ENCODE results near the gene ITPR3.

Gene ITPR3

DNA sequence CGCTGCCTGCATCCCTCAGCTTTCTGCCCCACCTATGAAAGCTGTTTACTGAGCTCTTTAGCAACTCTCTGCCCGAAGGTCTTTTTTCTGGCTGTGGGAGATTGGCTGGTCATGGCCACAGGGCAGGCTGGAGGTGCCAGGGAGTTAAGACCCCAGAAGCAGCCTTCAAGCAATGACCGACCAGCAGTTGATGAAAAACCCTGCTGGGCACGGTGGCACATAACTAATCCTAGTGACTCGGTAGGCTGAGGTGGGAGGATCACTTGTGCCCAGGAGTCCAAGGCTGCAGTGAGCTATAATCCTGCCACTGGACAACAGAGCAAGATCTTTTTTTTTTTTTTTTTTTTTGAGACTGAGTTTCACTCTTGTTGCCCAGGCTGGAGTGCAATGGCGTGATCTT, 20.4 kb upstream of the ITPR3 start:
- no peak overlapping the region for H3K4me3 ChIP-seq (ENCODE audit: insufficient read length, low read depth)
- DNase-seq (ENCODE audit: low read depth, low spot score) = no peak
- H3K4me1 ChIP-seq (ENCODE audit: insufficient read depth, insufficient read length) = no peaks in the 10 kb centered on the region
- no peak overlapping the region for H3K9ac ChIP-seq (ENCODE audit: insufficient read length, low read depth)
- no peaks in the 10 kb centered on the region for H3K9me3 ChIP-seq (ENCODE audit: insufficient read depth, low read length)
- no peaks in the 10 kb centered on the region for H3K36me3 ChIP-seq (ENCODE audit: insufficient read depth, insufficient read length, low read length)
- H3K27me3 ChIP-seq (ENCODE audit: insufficient read depth, insufficient read length) = no peaks in the 10 kb centered on the region
- TF ChIP-seq ZNF274 (IDR thresholded peaks at IDR 0.05; ENCODE audit: low read depth, low read length) (no peak), YY1 (IDR thresholded peaks at IDR 0.05; ENCODE audit: insufficient read depth, insufficient read length) (no peak), SUZ12 (IDR thresholded peaks at IDR 0.05; ENCODE audit: extremely low read depth, insufficient read depth, insufficient read length) (no peak)

DNA sequence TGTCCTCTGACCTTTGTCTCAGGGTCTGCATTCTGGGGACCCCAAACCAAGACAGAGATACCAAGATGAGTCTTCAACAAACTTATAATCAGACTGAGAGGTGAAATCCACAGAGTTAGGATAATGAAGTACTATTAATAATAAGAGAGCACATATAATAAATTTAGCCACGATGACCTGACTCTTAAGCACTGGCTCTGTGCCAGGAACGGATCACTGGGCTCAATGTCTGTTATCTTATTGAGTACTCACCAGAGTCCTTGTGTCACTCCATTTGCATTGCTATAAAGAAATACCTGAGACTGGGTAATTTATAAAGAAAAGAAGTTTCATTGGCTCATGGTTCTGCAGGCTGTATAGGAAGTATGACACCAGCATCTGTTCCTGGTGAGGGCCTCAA, 18.9 kb upstream of the ITPR3 start:
- Histone ChIP-seq H3K4me3 (ENCODE audit: insufficient read length, low read depth) (no peak overlapping the region), H3K36me3 (ENCODE audit: insufficient read depth, insufficient read length, low read length) (no peaks in the 10 kb centered on the region), H3K4me1 (ENCODE audit: insufficient read depth, insufficient read length) (peaks cover under 1% of the 10 kb centered on the region), H3K9me3 (ENCODE audit: insufficient read depth, low read length) (no peaks in the 10 kb centered on the region), H3K27me3 (ENCODE audit: insufficient read depth, insufficient read length) (no peaks in the 10 kb centered on the region), H3K9ac (ENCODE audit: insufficient read length, low read depth) (no peak overlapping the region)
- TF ChIP-seq SUZ12 (IDR thresholded peaks at IDR 0.05; ENCODE audit: extremely low read depth, insufficient read depth, insufficient read length) (no peak), ZNF274 (IDR thresholded peaks at IDR 0.05; ENCODE audit: low read depth, low read length) (no peak), YY1 (IDR thresholded peaks at IDR 0.05; ENCODE audit: insufficient read depth, insufficient read length) (no peak)
- DNase-seq (ENCODE audit: low read depth, low spot score) = no peak

DNA sequence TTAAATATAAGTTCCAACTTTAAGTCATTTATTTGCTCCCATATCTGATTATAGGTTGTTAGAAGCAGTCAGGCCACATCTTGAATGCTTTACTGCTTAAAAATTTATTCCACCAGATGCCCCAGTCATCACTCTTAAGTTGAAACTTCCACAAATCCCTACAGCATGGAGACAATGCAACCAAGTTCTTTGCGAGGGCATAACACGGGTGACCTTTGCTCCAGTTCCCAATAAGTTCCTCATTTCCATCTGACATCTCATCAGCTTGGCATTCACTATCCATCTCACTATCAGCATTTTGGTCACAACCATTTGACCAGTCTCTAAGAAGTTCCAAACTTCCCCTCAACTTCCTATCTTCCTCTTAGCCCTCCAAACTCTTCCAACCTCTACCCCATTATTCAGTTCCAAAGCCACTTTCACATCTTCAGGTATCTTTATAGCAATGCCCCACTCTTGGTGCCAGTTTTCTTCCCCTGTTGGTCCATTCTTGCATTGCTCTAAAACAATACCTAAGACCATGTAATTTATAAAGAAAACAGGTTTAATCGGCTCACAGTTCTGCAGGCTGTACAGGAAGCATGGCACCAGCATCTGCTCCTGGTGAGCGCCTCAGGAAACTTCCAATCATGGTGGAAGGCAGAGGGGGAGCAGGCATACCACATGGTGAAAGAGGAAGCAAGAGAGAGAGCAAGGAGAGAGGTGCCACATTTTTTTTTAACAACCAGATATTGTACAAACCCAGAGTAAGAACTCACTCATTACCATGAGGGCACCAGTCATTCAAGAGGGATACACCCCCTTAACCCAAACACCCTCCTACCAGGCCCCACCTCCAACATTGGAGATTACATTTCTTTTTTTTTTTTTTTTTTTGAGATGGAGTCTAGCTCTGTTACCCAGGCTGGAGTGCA, 15.9 kb upstream of the ITPR3 start:
- Histone ChIP-seq H3K4me3 (ENCODE audit: insufficient read length, low read depth) (no peak overlapping the region), H3K4me1 (ENCODE audit: insufficient read depth, insufficient read length) (peaks cover 17% of the 10 kb centered on the region), H3K9me3 (ENCODE audit: insufficient read depth, low read length) (no peaks in the 10 kb centered on the region), H3K27me3 (ENCODE audit: insufficient read depth, insufficient read length) (no peaks in the 10 kb centered on the region), H3K36me3 (ENCODE audit: insufficient read depth, insufficient read length, low read length) (no peaks in the 10 kb centered on the region), H3K9ac (ENCODE audit: insufficient read length, low read depth) (no peak overlapping the region)
- TF ChIP-seq SUZ12 (IDR thresholded peaks at IDR 0.05; ENCODE audit: extremely low read depth, insufficient read depth, insufficient read length) (no peak), ZNF274 (IDR thresholded peaks at IDR 0.05; ENCODE audit: low read depth, low read length) (no peak), YY1 (IDR thresholded peaks at IDR 0.05; ENCODE audit: insufficient read depth, insufficient read length) (no peak)
- no peak for DNase-seq (ENCODE audit: low read depth, low spot score)

DNA sequence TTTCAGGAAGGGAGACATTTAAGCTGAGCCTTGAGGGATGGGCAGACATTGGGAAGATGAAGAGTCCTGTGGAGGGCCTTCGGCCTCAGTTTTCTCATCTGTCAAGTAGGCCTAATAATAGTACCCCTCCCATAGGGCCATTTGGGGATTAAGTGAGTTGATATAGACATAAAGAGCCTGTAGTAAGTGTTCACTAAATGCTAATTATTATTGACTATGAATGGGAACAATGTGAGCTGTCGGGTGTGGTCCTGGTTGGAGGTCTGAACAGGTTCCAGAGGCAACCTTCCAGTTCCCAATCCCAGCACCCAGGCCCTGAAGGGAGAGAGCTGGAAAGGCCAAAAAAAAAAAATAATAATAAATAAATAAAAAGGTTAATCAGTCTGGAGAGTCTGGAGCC, 14.5 kb upstream of the ITPR3 start:
- Histone ChIP-seq H3K36me3 (ENCODE audit: insufficient read depth, insufficient read length, low read length) (no peaks in the 10 kb centered on the region), H3K27me3 (ENCODE audit: insufficient read depth, insufficient read length) (no peaks in the 10 kb centered on the region), H3K9ac (ENCODE audit: insufficient read length, low read depth) (no peak overlapping the region), H3K4me3 (ENCODE audit: insufficient read length, low read depth) (no peak overlapping the region), H3K4me1 (ENCODE audit: insufficient read depth, insufficient read length) (peaks cover 23% of the 10 kb centered on the region), H3K9me3 (ENCODE audit: insufficient read depth, low read length) (no peaks in the 10 kb centered on the region)
- DNase-seq (ENCODE audit: low read depth, low spot score) = no peak
- no peak for TF ChIP-seq YY1 (IDR thresholded peaks at IDR 0.05; ENCODE audit: insufficient read depth, insufficient read length)
- TF ChIP-seq ZNF274 (IDR thresholded peaks at IDR 0.05; ENCODE audit: low read depth, low read length) = no peak
- TF ChIP-seq SUZ12 (IDR thresholded peaks at IDR 0.05; ENCODE audit: extremely low read depth, insufficient read depth, insufficient read length) = no peak

DNA sequence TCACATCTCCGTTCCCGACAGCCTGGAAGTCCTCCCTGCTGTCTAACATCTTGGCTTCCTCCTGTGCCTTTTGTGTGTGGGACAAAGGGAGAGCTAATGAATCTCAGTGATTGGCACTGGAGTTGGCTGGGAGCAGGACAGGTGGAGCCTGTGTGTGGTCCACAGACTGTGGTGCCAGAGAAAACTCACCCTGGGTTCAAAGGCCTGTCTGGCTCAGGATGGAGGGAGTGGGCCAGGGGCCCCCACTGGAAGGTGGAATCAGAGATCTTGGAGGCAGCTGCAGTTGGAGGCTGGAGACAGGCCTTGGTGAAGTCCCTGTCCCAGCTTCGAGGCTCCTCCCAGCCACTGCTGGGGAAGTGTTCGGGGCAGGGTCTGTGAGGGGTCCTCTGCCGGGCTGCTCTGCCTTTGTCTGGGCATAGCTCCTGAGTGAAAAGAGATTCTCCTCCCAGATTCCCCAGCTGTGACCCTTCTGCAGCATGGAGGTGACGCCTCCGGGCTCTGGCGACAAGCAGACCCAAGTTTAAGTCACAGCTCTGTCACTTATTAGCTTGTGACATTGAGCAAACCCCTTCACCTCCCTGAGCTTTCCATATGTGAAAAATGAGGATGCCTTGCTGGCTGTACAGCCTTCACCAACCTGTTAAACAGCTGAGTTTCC, 13.9 kb upstream of the ITPR3 start:
- no peaks in the 10 kb centered on the region for H3K27me3 ChIP-seq (ENCODE audit: insufficient read depth, insufficient read length)
- no peak for TF ChIP-seq SUZ12 (IDR thresholded peaks at IDR 0.05; ENCODE audit: extremely low read depth, insufficient read depth, insufficient read length)
- no peak for TF ChIP-seq YY1 (IDR thresholded peaks at IDR 0.05; ENCODE audit: insufficient read depth, insufficient read length)
- TF ChIP-seq ZNF274 (IDR thresholded peaks at IDR 0.05; ENCODE audit: low read depth, low read length) = no peak
- H3K9ac ChIP-seq (ENCODE audit: insufficient read length, low read depth) = no peak overlapping the region
- H3K4me3 ChIP-seq (ENCODE audit: insufficient read length, low read depth) = no peak overlapping the region
- DNase-seq (ENCODE audit: low read depth, low spot score) = no peak
- no peaks in the 10 kb centered on the region for H3K36me3 ChIP-seq (ENCODE audit: insufficient read depth, insufficient read length, low read length)
- peaks cover 23% of the 10 kb centered on the region for H3K4me1 ChIP-seq (ENCODE audit: insufficient read depth, insufficient read length)
- H3K9me3 ChIP-seq (ENCODE audit: insufficient read depth, low read length) = no peaks in the 10 kb centered on the region

DNA sequence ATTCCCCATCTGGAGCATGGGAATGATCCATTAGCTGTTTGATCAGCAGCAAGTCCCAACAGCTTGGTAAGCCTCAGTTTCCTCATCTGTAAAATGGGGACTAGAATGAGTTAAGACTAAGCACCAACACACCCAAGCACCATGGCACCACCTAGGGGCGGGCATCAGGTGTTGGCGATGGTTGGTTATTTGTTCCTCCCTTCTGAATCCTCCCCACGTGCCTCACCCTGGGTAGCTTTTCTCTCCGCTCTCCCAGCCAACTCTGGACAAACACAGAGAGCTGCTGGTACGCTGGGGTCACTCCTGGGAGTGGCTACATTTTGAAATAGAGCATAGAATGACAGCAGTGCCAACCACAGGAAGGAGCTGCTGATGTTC, 13.3 kb upstream of the ITPR3 start:
- Histone ChIP-seq H3K4me1 (ENCODE audit: insufficient read depth, insufficient read length) (peaks cover 23% of the 10 kb centered on the region), H3K27me3 (ENCODE audit: insufficient read depth, insufficient read length) (no peaks in the 10 kb centered on the region), H3K4me3 (ENCODE audit: insufficient read length, low read depth) (no peak overlapping the region), H3K9ac (ENCODE audit: insufficient read length, low read depth) (no peak overlapping the region), H3K36me3 (ENCODE audit: insufficient read depth, insufficient read length, low read length) (no peaks in the 10 kb centered on the region), H3K9me3 (ENCODE audit: insufficient read depth, low read length) (no peaks in the 10 kb centered on the region)
- no peak for TF ChIP-seq YY1 (IDR thresholded peaks at IDR 0.05; ENCODE audit: insufficient read depth, insufficient read length)
- no peak for TF ChIP-seq SUZ12 (IDR thresholded peaks at IDR 0.05; ENCODE audit: extremely low read depth, insufficient read depth, insufficient read length)
- TF ChIP-seq ZNF274 (IDR thresholded peaks at IDR 0.05; ENCODE audit: low read depth, low read length) = no peak
- DNase-seq (ENCODE audit: low read depth, low spot score) = no peak

DNA sequence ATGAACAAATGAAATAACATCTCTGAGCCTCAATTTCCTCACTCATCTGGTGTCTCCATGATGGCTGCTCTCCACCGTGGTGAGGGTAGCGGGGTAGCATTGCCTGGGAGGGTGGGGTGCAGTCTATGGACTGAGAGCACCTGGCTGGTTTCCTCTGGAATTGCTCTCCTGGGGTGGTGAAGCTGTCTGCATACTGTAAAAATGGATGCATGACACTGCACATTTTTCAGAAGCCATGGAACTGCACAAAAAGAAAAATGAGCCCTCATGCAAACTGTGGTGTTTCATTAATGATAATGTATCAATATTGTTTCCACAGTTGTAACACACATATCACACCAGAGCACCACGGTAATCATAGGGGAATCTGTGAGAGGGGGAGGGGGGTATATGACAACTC, 12.1 kb upstream of the ITPR3 start:
- no peaks in the 10 kb centered on the region for H3K36me3 ChIP-seq (ENCODE audit: insufficient read depth, insufficient read length, low read length)
- no peak overlapping the region for H3K9ac ChIP-seq (ENCODE audit: insufficient read length, low read depth)
- H3K27me3 ChIP-seq (ENCODE audit: insufficient read depth, insufficient read length) = peaks cover 7% of the 10 kb centered on the region
- H3K4me3 ChIP-seq (ENCODE audit: insufficient read length, low read depth) = no peak overlapping the region
- no peaks in the 10 kb centered on the region for H3K9me3 ChIP-seq (ENCODE audit: insufficient read depth, low read length)
- TF ChIP-seq SUZ12 (IDR thresholded peaks at IDR 0.05; ENCODE audit: extremely low read depth, insufficient read depth, insufficient read length) = no peak
- TF ChIP-seq YY1 (IDR thresholded peaks at IDR 0.05; ENCODE audit: insufficient read depth, insufficient read length) = no peak
- TF ChIP-seq ZNF274 (IDR thresholded peaks at IDR 0.05; ENCODE audit: low read depth, low read length) = no peak
- H3K4me1 ChIP-seq (ENCODE audit: insufficient read depth, insufficient read length) = peaks cover 25% of the 10 kb centered on the region
- no peak for DNase-seq (ENCODE audit: low read depth, low spot score)

All from NT2/D1 (cell line).